Chondrocyte (in vitro differentiated cells): ENCODE data around the gene CCDC169. TPM values are rescaled to one million over a fixed set of nuclear protein-coding genes. Genes with fewer than 3 reads are reported as not detected.

Experiments
- DNase-seq: peaks from one replicate; pipeline ENCODE4 v3.0.0; 2021; ENCODE audit warnings: mixed read lengths, low spot score
- H3K27ac Mint-ChIP-seq: one replicate; pipeline ENCODE4 v1.8.0; 2021; ENCODE audit warnings: mild to moderate bottlenecking, moderate library complexity, mixed read lengths; ENCODE audit not compliant: unreplicated experiment
- H3K27me3 Mint-ChIP-seq: 2 replicates; pipeline ENCODE4 v1.8.0; 2021; ENCODE audit warnings: low read depth, mixed read lengths
- H3K36me3 Mint-ChIP-seq: 2 replicates; pipeline ENCODE4 v1.8.0; 2021; ENCODE audit warnings: low read depth, mixed read lengths
- H3K4me1 Mint-ChIP-seq: 2 replicates; pipeline ENCODE4 v1.8.0; 2021; ENCODE audit warnings: low read depth, mild to moderate bottlenecking, mixed read lengths
- H3K4me3 Mint-ChIP-seq: one replicate; pipeline ENCODE4 v1.8.0; 2021; ENCODE audit warnings: mild to moderate bottlenecking, moderate library complexity, mixed read lengths; ENCODE audit not compliant: unreplicated experiment
- H3K9me3 Mint-ChIP-seq: 2 replicates; pipeline ENCODE4 v1.8.0; 2021; ENCODE audit warnings: low read depth, mixed read lengths
- total RNA-seq: library from RNA; stranded (reverse); gene quantifications from 3 replicates; pipeline ENCODE4 v1.2.1, GENCODE V29; 2021
- TF ChIP-seq, protein P1 (sequence below): fragments of 200-600 bp; sonication (generic); IDR thresholded peaks from 2 replicates; pipeline ENCODE4 v1.5.0; 2021; ENCODE audit warnings: antibody characterized with exemption, mild to moderate bottlenecking, moderate library complexity

CCDC169 gene
- total RNA-seq, 1 donor from 2014 or later, result 2.3 TPM

- peak overlapping the region; percentile 100 for H3K27ac Mint-ChIP-seq
- no peaks in the 10 kb centered on the region for H3K27me3 Mint-ChIP-seq
- H3K4me1 Mint-ChIP-seq, result peaks cover 51% of the 10 kb centered on the region
- TF ChIP-seq, protein P1, sequence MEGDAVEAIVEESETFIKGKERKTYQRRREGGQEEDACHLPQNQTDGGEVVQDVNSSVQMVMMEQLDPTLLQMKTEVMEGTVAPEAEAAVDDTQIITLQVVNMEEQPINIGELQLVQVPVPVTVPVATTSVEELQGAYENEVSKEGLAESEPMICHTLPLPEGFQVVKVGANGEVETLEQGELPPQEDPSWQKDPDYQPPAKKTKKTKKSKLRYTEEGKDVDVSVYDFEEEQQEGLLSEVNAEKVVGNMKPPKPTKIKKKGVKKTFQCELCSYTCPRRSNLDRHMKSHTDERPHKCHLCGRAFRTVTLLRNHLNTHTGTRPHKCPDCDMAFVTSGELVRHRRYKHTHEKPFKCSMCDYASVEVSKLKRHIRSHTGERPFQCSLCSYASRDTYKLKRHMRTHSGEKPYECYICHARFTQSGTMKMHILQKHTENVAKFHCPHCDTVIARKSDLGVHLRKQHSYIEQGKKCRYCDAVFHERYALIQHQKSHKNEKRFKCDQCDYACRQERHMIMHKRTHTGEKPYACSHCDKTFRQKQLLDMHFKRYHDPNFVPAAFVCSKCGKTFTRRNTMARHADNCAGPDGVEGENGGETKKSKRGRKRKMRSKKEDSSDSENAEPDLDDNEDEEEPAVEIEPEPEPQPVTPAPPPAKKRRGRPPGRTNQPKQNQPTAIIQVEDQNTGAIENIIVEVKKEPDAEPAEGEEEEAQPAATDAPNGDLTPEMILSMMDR, result no peak
- peak overlapping the region; percentile 92 for H3K4me3 Mint-ChIP-seq
- no peak for DNase-seq
- H3K9me3 Mint-ChIP-seq, result no peaks in the 10 kb centered on the region
- H3K36me3 Mint-ChIP-seq, result peaks cover 2% of the 10 kb centered on the region
Measured at GRCh38 chr13:36344173-36344572, 46.6 kb upstream of the CCDC169 start.

- DNase-seq, result no peak
- peaks cover 55% of the 10 kb centered on the region for H3K4me1 Mint-ChIP-seq
- peak overlapping the region; percentile 100 for H3K27ac Mint-ChIP-seq
- H3K27me3 Mint-ChIP-seq, result no peaks in the 10 kb centered on the region
- peak overlapping the region; percentile 92 for H3K4me3 Mint-ChIP-seq
- no peaks in the 10 kb centered on the region for H3K9me3 Mint-ChIP-seq
- H3K36me3 Mint-ChIP-seq, result peaks cover 2% of the 10 kb centered on the region
- TF ChIP-seq, protein P1, result no peak
Measured at GRCh38 chr13:36343766-36344165, 46.2 kb upstream of the CCDC169 start.

GRCh38 chr13:36342715-36343114, 45.1 kb upstream of the CCDC169 start:
- no peak overlapping the region for H3K4me3 Mint-ChIP-seq
- H3K4me1 Mint-ChIP-seq, result peaks cover 65% of the 10 kb centered on the region
- peak overlapping the region; percentile 41 for H3K27ac Mint-ChIP-seq
- H3K9me3 Mint-ChIP-seq, result no peaks in the 10 kb centered on the region
- no peaks in the 10 kb centered on the region for H3K27me3 Mint-ChIP-seq
- DNase-seq, result no peak
- peaks cover 2% of the 10 kb centered on the region for H3K36me3 Mint-ChIP-seq
- TF ChIP-seq, protein P1, result no peak

DNA sequence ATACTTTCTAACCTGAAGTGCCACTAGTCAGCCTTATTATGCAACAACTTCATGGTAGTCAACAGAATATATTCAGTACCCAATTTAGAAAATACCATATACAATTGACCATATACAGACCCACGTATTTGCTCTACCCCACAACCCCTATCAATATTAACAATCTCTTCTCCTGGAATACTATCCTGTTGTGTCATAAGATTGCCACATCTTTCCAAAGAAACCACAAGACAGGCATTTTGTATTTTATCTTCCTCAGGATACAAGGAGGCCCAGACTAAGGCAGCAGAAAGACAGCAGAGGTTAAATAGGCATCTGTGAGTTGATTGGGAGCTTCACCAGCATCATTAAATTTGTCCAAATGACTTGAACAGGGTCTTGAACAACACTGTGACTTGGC, 44.1 kb upstream of the CCDC169 start:
- Mint-ChIP-seq H3K4me3 (no peak overlapping the region), H3K4me1 (peaks cover 66% of the 10 kb centered on the region), H3K9me3 (no peaks in the 10 kb centered on the region), H3K36me3 (peaks cover 2% of the 10 kb centered on the region), H3K27ac (peak overlapping the region; percentile 23), H3K27me3 (no peaks in the 10 kb centered on the region)
- TF ChIP-seq, protein P1, result no peak
- DNase-seq, result no peak

DNA sequence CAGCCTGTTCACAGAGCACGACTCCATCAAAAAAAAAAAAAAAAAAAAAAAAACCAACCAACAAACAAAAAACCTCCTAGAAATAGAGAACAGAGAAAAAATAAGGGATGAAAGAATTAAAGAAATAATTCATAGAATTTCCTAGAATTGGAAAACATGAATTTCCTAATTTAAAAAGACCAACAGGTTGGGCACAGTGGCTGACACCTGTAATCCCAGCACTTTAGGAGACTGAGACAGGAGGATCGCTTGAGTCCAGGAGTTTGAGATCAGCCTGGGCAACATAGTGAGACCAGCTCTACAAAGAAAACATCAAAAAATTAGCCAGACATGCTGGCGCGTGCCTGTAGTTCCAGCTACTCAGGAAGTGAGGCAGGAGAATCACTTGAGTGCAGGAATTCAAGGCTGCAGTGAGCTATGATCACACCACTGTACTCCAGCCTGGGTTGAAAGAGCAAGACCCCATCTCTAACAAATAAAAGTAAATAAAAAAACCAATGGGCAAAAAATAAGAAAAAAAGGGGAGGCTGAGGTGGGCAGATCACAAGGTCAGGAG, 42.1 kb upstream of the CCDC169 start:
- Mint-ChIP-seq H3K27me3 (no peaks in the 10 kb centered on the region), H3K4me3 (no peak overlapping the region), H3K27ac (peak overlapping the region; percentile 53), H3K36me3 (peaks cover 3% of the 10 kb centered on the region), H3K9me3 (no peaks in the 10 kb centered on the region), H3K4me1 (peaks cover 73% of the 10 kb centered on the region)
- TF ChIP-seq, protein P1, result no peak
- DNase-seq, result no peak
